ENCODE results near the gene PXT1. TPM values are rescaled to one million over a fixed set of nuclear protein-coding genes. Genes with fewer than 3 reads are reported as not detected.

PXT1 gene
- total RNA-seq, result 0.03 and 0.13 TPM in 2 replicates

GRCh38 chr6:36442671-36443470, at the start of gene PXT1, which contains the start of gene KCTD20:
TSS of gene PXT1 (minus strand) at chr6:36442854. CDS start at chr6:36426082, 16,772 bp downstream.
TSS of gene KCTD20 (plus strand) at chr6:36443000. CDS start at chr6:36470098, 27,098 bp downstream.

GRCh38 chr6:36387440-36388303, 55.0 kb downstream of the PXT1 start, which contains the start of gene ETV7:
TSS of gene ETV7 (minus strand) at chr6:36387669. CDS start at chr6:36387541, 128 bp downstream.

Other genes with a start within 250 kb of the PXT1 start
- 18.1 and 24.4 TPM in 2 replicates for gene BRPF3, start 246.1 kb downstream of the PXT1 start, total RNA-seq
- gene PNPLA1, start 172.8 kb downstream of the PXT1 start, total RNA-seq, result 0.03 and 0.07 TPM in 2 replicates
- not detected in 2 replicates for gene BNIP5, start 106.0 kb downstream of the PXT1 start, total RNA-seq
- 0.59 and 0.79 TPM in 2 replicates for gene ETV7, start 55.2 kb downstream of the PXT1 start, total RNA-seq
- 51.3 and 113 TPM in 2 replicates for gene KCTD20, start 146 bp upstream of the PXT1 start, total RNA-seq
- gene STK38, start 104.6 kb upstream of the PXT1 start, total RNA-seq, result 23.7 and 25.7 TPM in 2 replicates
- gene SRSF3, start 151.5 kb upstream of the PXT1 start, total RNA-seq, result 136 and 171 TPM in 2 replicates
- 486 and 1,009 TPM in 2 replicates for gene CDKN1A, start 235.9 kb upstream of the PXT1 start, total RNA-seq